ENCODE data around the gene APOL6.
"Not testable (repeated sequence)": the region's sequence is repeated elsewhere in the genome, so short reads cannot be mapped to it uniquely, and the experiment has no call there.

APOL6 gene

DNA sequence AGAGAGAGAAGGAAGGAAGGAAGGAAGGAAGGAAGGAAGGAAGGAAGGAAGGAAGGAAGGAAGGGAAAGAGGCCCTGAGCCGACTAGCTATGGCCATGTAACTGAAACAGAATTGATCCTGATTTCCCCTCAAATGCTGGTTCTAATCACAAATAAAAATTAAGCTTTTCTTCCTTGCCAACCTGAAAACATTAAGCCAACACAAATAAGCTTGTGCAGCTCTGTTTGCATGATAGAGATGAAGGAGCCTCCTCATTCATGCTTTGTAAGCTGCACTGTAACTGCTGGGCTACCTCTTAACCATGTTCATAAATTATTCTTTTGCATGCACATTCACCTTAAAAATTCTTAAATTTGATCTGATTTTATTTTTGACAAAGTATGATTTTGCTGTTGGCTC, 41.8 kb downstream of the APOL6 start:
- H3K4me3 ChIP-seq (replicated peaks; ENCODE audit: insufficient read depth, low read length) = no peak overlapping the region
- no peaks in the 10 kb centered on the region for H3K27me3 ChIP-seq (ENCODE audit: insufficient read depth, poor library complexity, severe bottlenecking)
- no peak for TF ChIP-seq POLR2AphosphoS5 (IDR thresholded peaks at IDR 0.05; ENCODE audit: low read depth)
- TF ChIP-seq, protein P1, sequence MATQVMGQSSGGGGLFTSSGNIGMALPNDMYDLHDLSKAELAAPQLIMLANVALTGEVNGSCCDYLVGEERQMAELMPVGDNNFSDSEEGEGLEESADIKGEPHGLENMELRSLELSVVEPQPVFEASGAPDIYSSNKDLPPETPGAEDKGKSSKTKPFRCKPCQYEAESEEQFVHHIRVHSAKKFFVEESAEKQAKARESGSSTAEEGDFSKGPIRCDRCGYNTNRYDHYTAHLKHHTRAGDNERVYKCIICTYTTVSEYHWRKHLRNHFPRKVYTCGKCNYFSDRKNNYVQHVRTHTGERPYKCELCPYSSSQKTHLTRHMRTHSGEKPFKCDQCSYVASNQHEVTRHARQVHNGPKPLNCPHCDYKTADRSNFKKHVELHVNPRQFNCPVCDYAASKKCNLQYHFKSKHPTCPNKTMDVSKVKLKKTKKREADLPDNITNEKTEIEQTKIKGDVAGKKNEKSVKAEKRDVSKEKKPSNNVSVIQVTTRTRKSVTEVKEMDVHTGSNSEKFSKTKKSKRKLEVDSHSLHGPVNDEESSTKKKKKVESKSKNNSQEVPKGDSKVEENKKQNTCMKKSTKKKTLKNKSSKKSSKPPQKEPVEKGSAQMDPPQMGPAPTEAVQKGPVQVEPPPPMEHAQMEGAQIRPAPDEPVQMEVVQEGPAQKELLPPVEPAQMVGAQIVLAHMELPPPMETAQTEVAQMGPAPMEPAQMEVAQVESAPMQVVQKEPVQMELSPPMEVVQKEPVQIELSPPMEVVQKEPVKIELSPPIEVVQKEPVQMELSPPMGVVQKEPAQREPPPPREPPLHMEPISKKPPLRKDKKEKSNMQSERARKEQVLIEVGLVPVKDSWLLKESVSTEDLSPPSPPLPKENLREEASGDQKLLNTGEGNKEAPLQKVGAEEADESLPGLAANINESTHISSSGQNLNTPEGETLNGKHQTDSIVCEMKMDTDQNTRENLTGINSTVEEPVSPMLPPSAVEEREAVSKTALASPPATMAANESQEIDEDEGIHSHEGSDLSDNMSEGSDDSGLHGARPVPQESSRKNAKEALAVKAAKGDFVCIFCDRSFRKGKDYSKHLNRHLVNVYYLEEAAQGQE (IDR thresholded peaks at IDR 0.05; ENCODE audit: insufficient replicate concordance, low read depth) = no peak
- TF ChIP-seq, protein P2, sequence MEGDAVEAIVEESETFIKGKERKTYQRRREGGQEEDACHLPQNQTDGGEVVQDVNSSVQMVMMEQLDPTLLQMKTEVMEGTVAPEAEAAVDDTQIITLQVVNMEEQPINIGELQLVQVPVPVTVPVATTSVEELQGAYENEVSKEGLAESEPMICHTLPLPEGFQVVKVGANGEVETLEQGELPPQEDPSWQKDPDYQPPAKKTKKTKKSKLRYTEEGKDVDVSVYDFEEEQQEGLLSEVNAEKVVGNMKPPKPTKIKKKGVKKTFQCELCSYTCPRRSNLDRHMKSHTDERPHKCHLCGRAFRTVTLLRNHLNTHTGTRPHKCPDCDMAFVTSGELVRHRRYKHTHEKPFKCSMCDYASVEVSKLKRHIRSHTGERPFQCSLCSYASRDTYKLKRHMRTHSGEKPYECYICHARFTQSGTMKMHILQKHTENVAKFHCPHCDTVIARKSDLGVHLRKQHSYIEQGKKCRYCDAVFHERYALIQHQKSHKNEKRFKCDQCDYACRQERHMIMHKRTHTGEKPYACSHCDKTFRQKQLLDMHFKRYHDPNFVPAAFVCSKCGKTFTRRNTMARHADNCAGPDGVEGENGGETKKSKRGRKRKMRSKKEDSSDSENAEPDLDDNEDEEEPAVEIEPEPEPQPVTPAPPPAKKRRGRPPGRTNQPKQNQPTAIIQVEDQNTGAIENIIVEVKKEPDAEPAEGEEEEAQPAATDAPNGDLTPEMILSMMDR (IDR thresholded peaks at IDR 0.05; ENCODE audit: insufficient read depth, low read length) = no peak
- TF ChIP-seq SPI1 (IDR thresholded peaks at IDR 0.05; ENCODE audit: borderline replicate concordance, low read depth) = no peak
- TF ChIP-seq GABPA (IDR thresholded peaks at IDR 0.05; ENCODE audit: low read depth) = no peak
- no peak overlapping the region for H3K27ac ChIP-seq (replicated peaks)
- DNase-seq (ENCODE audit: low read depth in 1 of 2, low spot score in 1 of 2) = no peak

DNA sequence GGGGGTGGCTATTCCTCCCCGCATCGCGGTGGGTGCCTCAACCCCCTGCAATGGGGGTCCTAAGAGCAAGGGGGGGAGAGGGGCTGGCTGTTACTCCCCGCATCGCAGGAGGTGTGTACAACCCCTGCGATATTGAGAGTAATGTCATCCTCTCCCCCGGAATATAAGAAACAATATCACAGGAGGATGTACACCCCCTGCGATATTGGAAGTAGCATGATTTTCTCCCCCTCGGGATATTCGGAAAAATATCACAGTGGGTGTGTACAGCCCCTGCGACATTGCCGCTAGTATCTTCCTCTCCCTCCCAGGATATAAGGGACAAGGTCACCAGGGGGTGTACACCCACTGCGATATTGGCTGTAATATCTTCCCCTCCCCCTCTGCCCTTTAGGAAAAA, 47.0 kb downstream of the APOL6 start:
- TF ChIP-seq, protein P1 (IDR thresholded peaks at IDR 0.05; ENCODE audit: insufficient replicate concordance, low read depth) = no peak
- TF ChIP-seq, protein P2 (IDR thresholded peaks at IDR 0.05; ENCODE audit: insufficient read depth, low read length) = no peak

DNA sequence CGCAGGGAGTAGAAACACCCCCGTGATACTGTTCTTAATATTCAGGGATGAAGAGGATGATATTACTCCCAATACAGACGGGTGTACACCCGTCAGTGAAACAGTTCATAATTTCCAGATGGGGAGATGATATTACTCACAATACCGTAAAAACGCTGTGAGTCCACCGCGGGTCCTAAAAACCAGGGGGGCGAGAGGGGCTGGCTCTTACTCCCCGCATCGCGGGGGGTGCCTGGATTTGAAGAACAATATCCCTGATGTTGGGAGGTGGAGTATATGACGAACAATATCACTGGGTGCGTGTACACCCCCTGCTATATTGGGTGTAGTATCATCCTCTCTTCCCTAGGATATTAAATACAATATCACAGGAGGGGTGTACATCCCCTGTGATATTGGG, 48.9 kb downstream of the APOL6 start:
- Histone ChIP-seq H3K4me3 (replicated peaks; ENCODE audit: insufficient read depth, low read length) (no peak overlapping the region), H3K27ac (replicated peaks) (no peak overlapping the region), H3K27me3 (ENCODE audit: insufficient read depth, poor library complexity, severe bottlenecking) (no peaks in the 10 kb centered on the region)
- TF ChIP-seq POLR2AphosphoS5 (IDR thresholded peaks at IDR 0.05; ENCODE audit: low read depth) = no peak
- no peak for DNase-seq (ENCODE audit: low read depth in 1 of 2, low spot score in 1 of 2)

More for the DNA sequence above, 47.0 kb downstream of the APOL6 start:
- DNase-seq (ENCODE audit: low read depth in 1 of 2, low spot score in 1 of 2) = no peak
- no peak overlapping the region for H3K27ac ChIP-seq (replicated peaks)
- H3K27me3 ChIP-seq (ENCODE audit: insufficient read depth, poor library complexity, severe bottlenecking) = no peaks in the 10 kb centered on the region
- no peak overlapping the region for H3K4me3 ChIP-seq (replicated peaks; ENCODE audit: insufficient read depth, low read length)

DNA sequence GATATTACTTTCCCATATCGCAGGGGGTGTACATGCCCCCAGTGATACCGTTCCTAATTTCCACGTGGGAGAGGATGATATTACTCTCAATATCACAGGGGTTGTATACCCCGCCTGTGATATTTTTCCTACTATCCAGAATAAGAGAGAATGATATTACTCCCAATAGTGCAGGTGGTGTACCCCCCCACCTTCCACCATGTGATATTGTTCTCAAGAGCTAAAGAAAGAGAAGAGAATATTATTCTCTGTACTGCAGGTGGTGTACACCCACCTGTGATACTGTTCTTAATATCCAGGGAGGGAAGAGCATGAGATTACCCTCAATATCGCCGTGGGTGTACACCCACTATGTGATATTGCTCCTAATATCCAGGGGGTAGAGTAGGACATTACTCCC, 51.6 kb downstream of the APOL6 start:
- not testable (repeated sequence) for H3K27me3 ChIP-seq (ENCODE audit: insufficient read depth, poor library complexity, severe bottlenecking); H3K4me3 ChIP-seq (replicated peaks; ENCODE audit: insufficient read depth, low read length); DNase-seq (ENCODE audit: low read depth in 1 of 2, low spot score in 1 of 2); H3K27ac ChIP-seq (replicated peaks)

DNA sequence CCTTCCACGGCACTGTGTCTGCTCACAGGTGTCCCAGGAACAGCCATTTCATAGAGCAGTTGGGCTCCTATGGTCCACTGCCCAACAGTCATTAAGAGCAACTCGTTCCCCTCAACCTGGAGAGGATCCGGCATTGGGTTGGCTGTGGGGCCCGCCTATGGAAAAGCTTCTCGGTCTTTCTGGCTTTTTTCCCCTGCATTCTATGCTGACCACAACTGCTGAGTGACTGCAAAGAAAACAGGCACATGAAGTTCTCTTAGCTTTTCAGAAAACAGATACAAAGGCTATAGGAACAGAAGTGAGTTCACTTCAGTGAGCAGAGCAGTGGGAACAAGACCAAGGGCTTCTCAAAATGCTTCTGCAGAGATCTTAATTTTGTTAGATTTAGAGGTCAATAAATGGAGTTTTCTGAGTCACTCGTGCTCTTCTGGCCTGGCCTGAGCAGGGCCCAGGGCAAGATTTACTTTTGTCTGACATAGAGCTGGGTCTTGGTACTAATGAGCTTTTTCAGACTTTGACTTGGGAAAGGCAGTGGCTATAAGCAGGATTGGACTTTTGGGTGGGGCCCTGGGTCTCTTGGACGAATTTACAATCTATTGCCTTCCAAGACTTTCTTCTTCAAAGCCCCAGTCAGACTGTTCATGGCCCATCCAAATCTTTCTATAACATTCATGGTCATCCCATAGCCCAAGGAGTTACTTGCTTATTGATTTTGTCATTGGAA, 55.8 kb downstream of the APOL6 start:
- TF ChIP-seq, protein P1 (IDR thresholded peaks at IDR 0.05; ENCODE audit: insufficient replicate concordance, low read depth) = no peak
- TF ChIP-seq SPI1 (IDR thresholded peaks at IDR 0.05; ENCODE audit: borderline replicate concordance, low read depth) (no peak), GABPA (IDR thresholded peaks at IDR 0.05; ENCODE audit: low read depth) (no peak), POLR2AphosphoS5 (IDR thresholded peaks at IDR 0.05; ENCODE audit: low read depth) (no peak)
- TF ChIP-seq, protein P2 (IDR thresholded peaks at IDR 0.05; ENCODE audit: insufficient read depth, low read length) = no peak
- Histone ChIP-seq H3K27ac (replicated peaks) (no peak overlapping the region), H3K4me3 (replicated peaks; ENCODE audit: insufficient read depth, low read length) (no peak overlapping the region), H3K27me3 (ENCODE audit: insufficient read depth, poor library complexity, severe bottlenecking) (no peaks in the 10 kb centered on the region)
- no peak for DNase-seq (ENCODE audit: low read depth in 1 of 2, low spot score in 1 of 2)

Measured in HL-60 (cell line).